ENCODE data around the gene KCNMB2.

Gene KCNMB2

GRCh38 chr3:178765472-178765871 lies 229.2 kb downstream of the KCNMB2 start:
- no peak for DNase-seq

GRCh38 chr3:178767581-178767980 lies 231.3 kb downstream of the KCNMB2 start:
- no peak for DNase-seq

- no peak for DNase-seq
Observed at GRCh38 chr3:178768072-178768864, 232.0 kb downstream of the KCNMB2 start.

- no peak for DNase-seq
Observed at GRCh38 chr3:178771511-178771910, 235.3 kb downstream of the KCNMB2 start.

GRCh38 chr3:178772746-178773145 lies 236.5 kb downstream of the KCNMB2 start:
- DNase-seq = no peak

GRCh38 chr3:178773358-178773757 lies 237.1 kb downstream of the KCNMB2 start:
- no peak for DNase-seq

- no peak for DNase-seq
Observed at GRCh38 chr3:178777718-178778411, 241.6 kb downstream of the KCNMB2 start.

- DNase-seq = no peak
Observed at GRCh38 chr3:178778589-178778988, 242.4 kb downstream of the KCNMB2 start.

GRCh38 chr3:178785961-178786360 lies 249.7 kb downstream of the KCNMB2 start:
- DNase-seq = no peak

- no peak for DNase-seq
Observed at GRCh38 chr3:178787960-178788359, 251.7 kb downstream of the KCNMB2 start.

- DNase-seq = no peak
Observed at GRCh38 chr3:178794711-178795110, 258.5 kb downstream of the KCNMB2 start.

GRCh38 chr3:178795349-178795748 lies 259.1 kb downstream of the KCNMB2 start:
- no peak for DNase-seq

- DNase-seq = no peak
Observed at GRCh38 chr3:178802259-178802658, 266.0 kb downstream of the KCNMB2 start.

- DNase-seq = no peak
Observed at GRCh38 chr3:178802993-178803693, 266.9 kb downstream of the KCNMB2 start.

GRCh38 chr3:178804606-178805005 lies 268.4 kb downstream of the KCNMB2 start:
- no peak for DNase-seq

GRCh38 chr3:178805741-178806140 lies 269.5 kb downstream of the KCNMB2 start:
- no peak for DNase-seq

GRCh38 chr3:178806651-178807050 lies 270.4 kb downstream of the KCNMB2 start:
- DNase-seq = no peak

- no peak for DNase-seq
Observed at GRCh38 chr3:178807694-178808093, 271.5 kb downstream of the KCNMB2 start.

- no peak for DNase-seq
Observed at GRCh38 chr3:178808748-178809147, 272.5 kb downstream of the KCNMB2 start.

GRCh38 chr3:178810181-178810580 lies 273.9 kb downstream of the KCNMB2 start:
- DNase-seq = no peak

GRCh38 chr3:178822722-178823121 lies 286.5 kb downstream of the KCNMB2 start:
- DNase-seq = no peak

- DNase-seq = no peak
Observed at GRCh38 chr3:178823150-178823549, 286.9 kb downstream of the KCNMB2 start.

GRCh38 chr3:178823591-178824246 lies 287.5 kb downstream of the KCNMB2 start:
- no peak for DNase-seq

Data from activated T-cell treated with anti-CD3 and anti-CD28 coated beads for 4 hours (primary cell).